ENCODE measurements around the gene PCDH9.

DNA sequence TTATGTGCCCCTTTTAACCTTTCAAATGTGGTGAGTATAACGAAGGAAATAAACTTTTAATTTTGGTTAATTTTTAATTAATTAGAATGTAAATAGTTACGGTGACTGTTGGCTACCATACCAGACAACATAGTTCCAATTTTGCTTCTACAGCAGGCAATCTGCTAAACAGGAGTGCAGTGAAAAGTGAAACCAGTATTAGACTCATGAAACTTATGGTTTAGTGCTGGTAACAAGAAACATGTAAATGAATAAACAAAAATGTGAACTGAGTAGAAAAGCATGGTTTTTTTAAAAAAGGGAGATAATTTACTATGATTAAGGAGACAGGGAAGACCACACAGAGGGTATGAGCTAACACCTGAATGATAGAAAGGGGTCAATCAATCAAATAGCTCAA is 478.4 kb downstream of the PCDH9 start:
- TF ChIP-seq, protein P1, sequence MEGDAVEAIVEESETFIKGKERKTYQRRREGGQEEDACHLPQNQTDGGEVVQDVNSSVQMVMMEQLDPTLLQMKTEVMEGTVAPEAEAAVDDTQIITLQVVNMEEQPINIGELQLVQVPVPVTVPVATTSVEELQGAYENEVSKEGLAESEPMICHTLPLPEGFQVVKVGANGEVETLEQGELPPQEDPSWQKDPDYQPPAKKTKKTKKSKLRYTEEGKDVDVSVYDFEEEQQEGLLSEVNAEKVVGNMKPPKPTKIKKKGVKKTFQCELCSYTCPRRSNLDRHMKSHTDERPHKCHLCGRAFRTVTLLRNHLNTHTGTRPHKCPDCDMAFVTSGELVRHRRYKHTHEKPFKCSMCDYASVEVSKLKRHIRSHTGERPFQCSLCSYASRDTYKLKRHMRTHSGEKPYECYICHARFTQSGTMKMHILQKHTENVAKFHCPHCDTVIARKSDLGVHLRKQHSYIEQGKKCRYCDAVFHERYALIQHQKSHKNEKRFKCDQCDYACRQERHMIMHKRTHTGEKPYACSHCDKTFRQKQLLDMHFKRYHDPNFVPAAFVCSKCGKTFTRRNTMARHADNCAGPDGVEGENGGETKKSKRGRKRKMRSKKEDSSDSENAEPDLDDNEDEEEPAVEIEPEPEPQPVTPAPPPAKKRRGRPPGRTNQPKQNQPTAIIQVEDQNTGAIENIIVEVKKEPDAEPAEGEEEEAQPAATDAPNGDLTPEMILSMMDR (IDR thresholded peaks at IDR 0.05; ENCODE audit: low read depth, low read length): no peak
- TF ChIP-seq EZH2phosphoT487 (IDR thresholded peaks at IDR 0.05; ENCODE audit: low read depth): no peak

Data from OCI-LY3 (cell line).